Upper lobe of left lung (tissue), 6 donors: ENCODE data around the gene COPG2. TPM values are rescaled to one million over a fixed set of nuclear protein-coding genes. Genes with fewer than 3 reads are reported as not detected.

ENCODE experiments used
- ATAC-seq, 2 donors: fragments of 200-7000 bp; cut with Tn5 transposase; one replicate each; pipeline ENCODE4 v1.9.1; 2022; ENCODE audit warnings: mild to moderate bottlenecking in 2 of 2, moderate library complexity in 2 of 2; ENCODE audit not compliant: low FRiP score in 2 of 2
- DNase-seq, 2 donors: peaks; one replicate each; pipeline ENCODE4 v3.0.0-alpha.2; 2019 to 2020
- H3K27ac ChIP-seq, 4 donors: fragments of 200-600 bp; sonication (generic); one replicate each; pipeline ENCODE4 v1.5.1; 2016 to 2019
- H3K27me3 ChIP-seq, 4 donors: fragments of 200-600 bp; sonication (generic); one replicate each; pipeline ENCODE4 v1.5.1; 2017 to 2019
- H3K36me3 ChIP-seq, 4 donors: fragments of 200-600 bp; sonication (generic); one replicate each; pipeline ENCODE4 v1.5.1; 2016 to 2019
- H3K4me1 ChIP-seq, 4 donors: fragments of 200-600 bp; sonication (generic); one replicate each; pipeline ENCODE4 v1.5.1; 2018 to 2019
- H3K4me3 ChIP-seq, 4 donors: fragments of 200-600 bp; sonication (generic); one replicate each; pipeline ENCODE4 v1.5.1; 2017 to 2019; ENCODE audit warnings: mild to moderate bottlenecking in 2 of 4, moderate library complexity in 1 of 4
- H3K9me3 ChIP-seq, 4 donors: fragments of 200-600 bp; sonication (generic); one replicate each; pipeline ENCODE4 v1.5.1; 2018 to 2019
- EP300 ChIP-seq, 4 donors: sonication (generic); formaldehyde crosslinking; IDR thresholded peaks; one replicate each; pipeline ENCODE4 v1.5.1; 2017; ENCODE audit warnings: antibody characterized with exemption in 4 of 4, control low read depth in 2 of 4
- POLR2A ChIP-seq, 4 donors: fragments of 450-650 bp; IDR thresholded peaks; one replicate each; pipeline ENCODE4 v1.5.1; 2016 to 2017; ENCODE audit warnings: antibody characterized with exemption in 4 of 4, mild to moderate bottlenecking in 2 of 4
- POLR2AphosphoS5 ChIP-seq, 2 donors: sonication (generic); formaldehyde crosslinking; IDR thresholded peaks; one replicate each; pipeline ENCODE4 v1.5.1; 2017; ENCODE audit warnings: antibody characterized with exemption in 2 of 2
- WGBS, 2 donors: methylation state at CpG; one replicate each; pipeline ENCODE4 v1.1.5; 2017 to 2018; 5-methylcytosine and 5-hydroxymethylcytosine counted together
- total RNA-seq, 6 donors: library from RNA; depleted of rRNA in 4 of 6; stranded (reverse); fragments of >200 nt in 4 of 6; gene quantifications; one replicate each; pipeline versions ENCODE4 v1.1.0 to v1.2.1, GENCODE V29; 2016 to 2021
- TF ChIP-seq, protein P1 (sequence below), 6 experiments: fragments of 450-650 bp in 4 of 6; fragments of 200-600 bp in 2 of 6; sonication (generic) in 2 of 6; IDR thresholded peaks; one replicate each; pipeline ENCODE4 v1.5.1; 2016 to 2019; ENCODE audit warnings: antibody characterized with exemption in 6 of 6
- donor health status: DM: no; HTN: no; CAD: no; lungs with moderate emphysema.
- donor health status: DM: no; HTN: yes; CAD: no; lungs with severe emphysema.

The COPG2 gene
- total RNA-seq, 6 donors from 2014 or later = 8.4 to 18.7 (median 13.9) TPM

- WGBS, 2 donors = 66 to 67% methylated on average over 49 to 50 of the region's 50 CpGs
- peaks cover 5 to 29% (median 7%) of the 10 kb centered on the region in 4 donors for H3K4me1 ChIP-seq
- peaks cover 0 to 2% (median 0%) of the 10 kb centered on the region in 4 donors for H3K27me3 ChIP-seq
- H3K27ac ChIP-seq = peak overlapping the region in 1 of 4 donors; percentile 21
- peak in 1 of 2 donors; percentile 20 for DNase-seq
- no peaks in the 10 kb centered on the region for H3K9me3 ChIP-seq
- no peak for ATAC-seq
- TF ChIP-seq POLR2AphosphoS5 (IDR thresholded peaks at IDR 0.05) = no peak
- TF ChIP-seq, protein P1, sequence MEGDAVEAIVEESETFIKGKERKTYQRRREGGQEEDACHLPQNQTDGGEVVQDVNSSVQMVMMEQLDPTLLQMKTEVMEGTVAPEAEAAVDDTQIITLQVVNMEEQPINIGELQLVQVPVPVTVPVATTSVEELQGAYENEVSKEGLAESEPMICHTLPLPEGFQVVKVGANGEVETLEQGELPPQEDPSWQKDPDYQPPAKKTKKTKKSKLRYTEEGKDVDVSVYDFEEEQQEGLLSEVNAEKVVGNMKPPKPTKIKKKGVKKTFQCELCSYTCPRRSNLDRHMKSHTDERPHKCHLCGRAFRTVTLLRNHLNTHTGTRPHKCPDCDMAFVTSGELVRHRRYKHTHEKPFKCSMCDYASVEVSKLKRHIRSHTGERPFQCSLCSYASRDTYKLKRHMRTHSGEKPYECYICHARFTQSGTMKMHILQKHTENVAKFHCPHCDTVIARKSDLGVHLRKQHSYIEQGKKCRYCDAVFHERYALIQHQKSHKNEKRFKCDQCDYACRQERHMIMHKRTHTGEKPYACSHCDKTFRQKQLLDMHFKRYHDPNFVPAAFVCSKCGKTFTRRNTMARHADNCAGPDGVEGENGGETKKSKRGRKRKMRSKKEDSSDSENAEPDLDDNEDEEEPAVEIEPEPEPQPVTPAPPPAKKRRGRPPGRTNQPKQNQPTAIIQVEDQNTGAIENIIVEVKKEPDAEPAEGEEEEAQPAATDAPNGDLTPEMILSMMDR (IDR thresholded peaks at IDR 0.05) = no peak
- TF ChIP-seq POLR2A (IDR thresholded peaks at IDR 0.05) = no peak
- no peak for TF ChIP-seq EP300 (IDR thresholded peaks at IDR 0.05)
- H3K36me3 ChIP-seq = peaks cover 0 to 3% (median 0%) of the 10 kb centered on the region in 4 donors
- H3K4me3 ChIP-seq = peak overlapping the region in 3 of 4 donors; percentile 40 to 51 (median 48)
These were observed 175.8 kb downstream of the COPG2 start for GRCh38 chr7:130492523-130493274.

DNA sequence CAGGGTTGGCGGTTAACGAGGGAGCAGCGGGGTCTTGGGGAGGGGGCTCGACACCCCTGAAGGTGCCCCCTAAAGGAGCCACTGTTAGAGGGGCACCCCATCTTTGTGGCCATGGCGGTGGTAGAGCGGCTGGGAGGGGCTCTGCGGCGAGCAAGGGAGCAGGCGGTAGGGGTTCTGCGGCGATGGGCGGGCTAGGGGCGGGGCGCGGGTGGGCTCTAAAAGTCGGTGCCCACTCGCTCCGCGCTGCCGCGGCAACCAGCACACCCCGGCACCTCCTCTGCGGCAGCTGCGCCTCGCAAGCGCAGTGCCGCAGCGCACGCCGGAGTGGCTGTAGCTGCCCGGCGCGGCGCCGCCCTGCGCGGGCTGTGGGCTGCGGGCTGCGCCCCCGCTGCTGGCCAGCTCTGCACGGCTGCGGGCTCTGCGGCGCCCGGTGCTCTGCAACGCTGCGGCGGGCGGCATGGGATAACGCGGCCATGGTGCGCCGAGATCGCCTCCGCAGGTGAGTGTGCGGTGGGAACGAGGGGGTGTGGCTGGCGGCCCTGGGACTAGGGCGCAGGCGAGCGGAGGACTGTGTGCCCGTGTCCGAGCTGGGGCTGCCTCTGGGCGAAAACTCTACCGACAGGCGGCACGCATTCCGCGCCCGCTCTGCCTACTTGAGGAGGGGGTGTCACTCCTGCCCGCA, 176.6 kb downstream of the COPG2 start, which contains the start of gene MEST:
TSS of gene MEST (plus strand) at position 245 of the 682 bp plus-strand sequence. CDS start at position 474, 229 bp downstream.
- peak within 1 kb of the TSS; percentile 16 to 51 (median 44) for H3K4me3 ChIP-seq
- WGBS, 2 donors = 58 to 71% methylated on average over 12 to 21 of the region's 71 CpGs
- H3K9me3 ChIP-seq = no peaks in the 10 kb centered on the region
- peaks cover 5 to 33% (median 9%) of the 10 kb centered on the region in 4 donors for H3K4me1 ChIP-seq
- H3K27me3 ChIP-seq = peaks cover 0 to 2% (median 0%) of the 10 kb centered on the region in 4 donors
- peak in 1 of 2 donors; percentile 83 for DNase-seq
- peak within 1 kb of the TSS; percentile 7 to 38 (median 32) for H3K27ac ChIP-seq
- peak in 1 of 2 donors; percentile 61 for ATAC-seq
- TF ChIP-seq, protein P1 (IDR thresholded peaks at IDR 0.05) = no peak
- TF ChIP-seq EP300 (IDR thresholded peaks at IDR 0.05) = no peak
- TF ChIP-seq POLR2A (IDR thresholded peaks at IDR 0.05) = no peak
- TF ChIP-seq POLR2AphosphoS5 (IDR thresholded peaks at IDR 0.05) = no peak
- H3K36me3 ChIP-seq = no peaks in the 10 kb centered on the region

- peak overlapping the region; percentile 7 to 38 (median 32) for H3K27ac ChIP-seq
- peaks cover 12 to 41% (median 15%) of the 10 kb centered on the region in 4 donors for H3K4me1 ChIP-seq
- 54 to 58% methylated on average over 33 to 62 of the region's 62 CpGs for WGBS, 2 donors
- ATAC-seq (peak; percentile 41 to 77), DNase-seq (peak in 1 of 2 donors; percentile 91)
- no peaks in the 10 kb centered on the region for H3K36me3 ChIP-seq
- peak overlapping the region; percentile 16 to 51 (median 44) for H3K4me3 ChIP-seq
- no peaks in the 10 kb centered on the region for H3K9me3 ChIP-seq
- no peak for TF ChIP-seq POLR2A (IDR thresholded peaks at IDR 0.05)
- TF ChIP-seq, protein P1 (IDR thresholded peaks at IDR 0.05) = peak; percentile 53 to 66 (median 60)
- peaks cover 0 to 2% (median 0%) of the 10 kb centered on the region in 4 donors for H3K27me3 ChIP-seq
These were observed 177.4 kb downstream of the COPG2 start for GRCh38 chr7:130490888-130491804.

DNA sequence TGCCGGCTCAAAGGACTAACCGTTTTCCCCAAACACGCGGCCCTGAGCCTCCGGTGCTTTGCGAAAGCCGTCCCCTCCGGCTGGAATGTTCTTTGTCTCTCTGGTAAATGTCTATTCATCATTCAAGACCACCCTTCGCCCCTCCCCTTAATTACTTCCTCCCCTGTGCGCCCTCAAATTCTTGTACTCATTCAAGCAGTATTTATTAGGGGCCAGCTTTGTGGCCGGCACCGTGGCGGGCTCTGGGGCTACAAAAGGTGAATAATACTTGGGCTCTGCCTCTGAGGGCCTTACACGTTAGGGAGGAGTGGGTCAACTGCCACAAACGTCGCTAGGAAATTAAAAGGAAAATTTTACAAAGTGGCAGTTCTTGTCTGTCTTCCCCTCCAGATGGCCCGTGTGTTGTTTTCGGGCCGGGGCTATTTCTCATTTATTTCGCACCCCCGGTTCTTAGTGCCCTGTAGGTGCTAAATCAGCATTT, 178.2 kb downstream of the COPG2 start:
- peak in 1 of 2 donors; percentile 40 for DNase-seq
- no peak overlapping the region for H3K27ac ChIP-seq
- H3K4me3 ChIP-seq = peak overlapping the region in 3 of 4 donors; percentile 40 to 51 (median 48)
- WGBS, 2 donors = 63% methylated on average over 21 of the region's 21 CpGs
- peaks cover 17 to 46% (median 19%) of the 10 kb centered on the region in 4 donors for H3K4me1 ChIP-seq
- TF ChIP-seq, protein P1 (IDR thresholded peaks at IDR 0.05) = no peak
- TF ChIP-seq POLR2AphosphoS5 (IDR thresholded peaks at IDR 0.05) (no peak), POLR2A (IDR thresholded peaks at IDR 0.05) (no peak)
- no peaks in the 10 kb centered on the region for H3K9me3 ChIP-seq
- no peak for ATAC-seq
- H3K27me3 ChIP-seq = peaks cover 0 to 2% (median 0%) of the 10 kb centered on the region in 4 donors
- H3K36me3 ChIP-seq = no peaks in the 10 kb centered on the region
